GM21576 (cell line): ENCODE data around the gene LY6G6D.

Source experiments
- ATAC-seq: cut with Tn5 transposase; IDR thresholded peaks from one replicate; pipeline ENCODE4 v1.9.1; 2021; ENCODE audit warnings: mild to moderate bottlenecking, moderate library complexity; ENCODE audit not compliant: unreplicated experiment

The LY6G6D gene

DNA sequence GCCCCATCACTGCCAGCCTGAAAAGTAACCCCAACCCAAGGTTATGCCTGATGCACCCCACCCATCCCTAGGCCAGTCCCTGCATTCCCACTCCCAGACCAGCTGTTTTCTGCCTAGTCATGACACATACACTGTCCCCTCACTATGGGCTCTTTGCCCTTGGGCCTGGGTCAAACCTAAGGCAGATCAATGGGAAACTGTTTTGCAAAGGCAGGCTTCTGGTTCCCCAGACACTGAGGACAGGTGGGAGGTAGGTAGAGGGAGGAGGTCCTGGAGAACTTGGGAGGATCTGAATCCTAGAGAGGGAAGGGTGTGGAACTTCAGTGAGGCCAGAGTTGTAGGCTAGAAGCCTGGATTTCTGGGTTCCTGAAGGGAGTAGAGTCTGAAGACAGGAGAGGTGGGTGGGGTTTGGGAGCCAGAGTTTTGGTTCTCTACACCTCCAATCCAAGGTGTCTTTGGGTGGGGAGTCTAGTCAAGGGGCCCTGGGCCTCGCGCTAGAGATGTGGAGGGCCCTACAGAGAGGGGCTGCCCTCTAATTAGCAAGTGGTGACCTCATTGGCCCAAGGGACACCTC, 19.2 kb downstream of the LY6G6D start:
- no peak for ATAC-seq

- ATAC-seq, result no peak
These were observed 19.8 kb downstream of the LY6G6D start for GRCh38 chr6:31734821-31735406.

GRCh38 chr6:31736021-31736767, 21.0 kb downstream of the LY6G6D start, which contains the start of gene CLIC1:
Gene CLIC1 (minus strand): TSS chr6:31736530. CDS start chr6:31736300, 230 bp downstream.
- ATAC-seq, result no peak

DNA sequence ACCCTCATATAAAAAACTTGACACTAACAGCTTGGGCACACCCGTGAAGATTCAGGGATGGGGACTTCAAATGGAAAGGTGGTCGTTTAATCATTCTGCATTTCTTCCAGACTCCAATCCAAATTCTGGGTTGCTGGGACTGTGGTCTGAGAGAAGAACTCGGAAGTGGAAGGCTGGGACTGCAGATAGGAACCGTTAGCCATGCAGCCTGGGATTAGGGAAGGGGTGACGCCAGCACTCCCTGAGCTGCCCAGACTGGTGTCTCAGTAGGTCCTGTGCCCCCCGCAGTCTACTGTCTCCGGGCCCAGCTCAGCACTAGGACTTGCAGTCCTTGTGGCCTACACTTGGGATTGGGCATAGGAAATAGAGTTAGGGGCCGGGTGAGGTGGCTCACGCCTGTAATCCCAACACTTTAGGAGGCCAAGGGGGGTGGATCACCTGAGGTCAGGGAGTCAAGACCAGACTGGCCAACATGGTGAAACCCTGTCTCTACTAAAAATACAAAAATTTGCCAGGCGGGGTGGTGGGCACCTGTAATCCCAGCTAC, 21.7 kb downstream of the LY6G6D start:
- no peak for ATAC-seq

- ATAC-seq, result no peak
These were observed 22.3 kb downstream of the LY6G6D start for GRCh38 chr6:31737315-31737990.

DNA sequence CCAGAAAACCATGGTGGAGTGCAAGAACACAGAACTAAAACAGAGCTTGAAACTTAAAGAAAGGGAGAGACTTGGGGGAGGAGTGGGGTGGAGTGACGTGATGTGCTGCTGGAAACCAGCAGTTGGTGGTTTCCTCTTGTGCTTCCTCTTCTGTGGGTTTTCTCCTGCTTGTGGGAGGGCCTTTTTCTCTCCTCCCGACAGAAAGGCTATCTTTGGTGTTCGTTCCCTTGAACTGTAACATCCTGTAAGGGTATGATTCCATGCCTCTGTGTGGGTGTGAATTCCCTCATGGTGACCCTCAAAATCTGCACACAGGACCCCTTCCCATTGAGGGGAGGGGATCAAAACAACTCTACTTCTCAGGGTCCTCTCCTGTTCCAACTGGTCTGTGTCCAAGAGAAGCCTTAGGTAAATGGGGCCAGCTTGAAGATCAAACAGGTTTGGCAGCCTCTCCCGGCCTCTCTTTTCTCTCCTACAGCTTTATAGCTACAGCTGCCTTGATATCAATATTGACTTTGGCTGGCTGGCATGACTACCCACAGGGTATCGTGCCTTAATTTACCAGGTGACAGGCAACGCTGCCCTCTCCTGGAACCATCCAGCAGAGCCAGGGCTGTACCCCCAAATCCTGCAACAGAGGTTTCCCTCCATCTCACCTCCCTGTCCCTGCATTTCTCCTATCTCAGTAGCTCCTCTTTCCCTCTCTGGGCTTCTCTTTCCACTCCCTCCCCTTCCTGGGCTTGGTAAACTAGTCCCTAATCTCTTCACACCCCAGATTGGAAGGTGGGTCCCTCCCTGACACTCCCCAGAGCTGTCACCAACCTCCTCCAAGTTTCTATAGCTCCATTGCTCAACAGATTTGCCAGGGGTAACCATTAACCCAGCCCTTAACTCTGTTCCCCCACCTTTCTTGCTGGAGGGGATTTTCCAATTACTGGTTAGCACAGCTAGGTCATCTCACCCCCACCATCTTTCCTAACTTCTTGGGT, 23.1 kb downstream of the LY6G6D start:
- no peak for ATAC-seq

DNA sequence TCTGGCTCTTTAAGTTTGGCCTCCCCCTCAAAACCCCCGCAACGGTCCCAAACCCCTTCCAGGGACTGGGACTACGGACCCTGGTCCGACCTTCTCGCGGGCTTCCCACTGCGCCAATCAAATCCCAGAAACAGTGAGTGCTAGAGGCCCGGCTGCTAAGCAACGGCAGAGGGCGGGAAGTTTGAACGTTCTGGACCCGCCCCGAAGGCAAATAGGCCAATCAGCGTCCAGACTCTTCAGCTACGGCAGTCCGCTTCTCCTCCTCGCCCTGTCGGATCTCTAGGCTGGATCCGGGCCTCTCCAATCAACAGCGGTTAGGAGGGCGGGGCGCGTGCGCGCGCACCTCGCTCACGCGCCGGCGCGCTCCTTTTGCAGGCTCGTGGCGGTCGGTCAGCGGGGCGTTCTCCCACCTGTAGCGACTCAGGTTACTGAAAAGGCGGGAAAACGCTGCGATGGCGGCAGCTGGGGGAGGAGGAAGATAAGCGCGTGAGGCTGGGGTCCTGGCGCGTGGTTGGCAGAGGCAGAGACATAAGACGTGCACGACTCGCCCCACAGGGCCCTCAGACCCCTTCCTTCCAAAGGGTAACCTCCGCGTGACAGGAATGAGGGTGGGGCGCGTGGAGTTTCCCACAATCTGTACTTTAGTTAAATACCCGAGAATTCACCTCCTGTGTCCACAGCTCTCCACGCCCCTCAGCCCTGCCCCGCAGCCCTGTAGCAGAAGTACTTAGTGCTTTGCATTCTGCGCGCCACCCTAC, 24.7 kb downstream of the LY6G6D start, which contains the start of gene MSH5:
TSS of gene MSH5 (plus strand) at position 367 of the 758 bp plus-strand sequence. CDS start 462 bp downstream, outside the sequence.
- ATAC-seq, result peak; percentile 63

GRCh38 chr6:31740397-31741223, 25.5 kb downstream of the LY6G6D start:
- no peak for ATAC-seq

GRCh38 chr6:31741815-31742214, 26.7 kb downstream of the LY6G6D start:
- ATAC-seq, result no peak

GRCh38 chr6:31742894-31743293, 27.7 kb downstream of the LY6G6D start:
- no peak for ATAC-seq

DNA sequence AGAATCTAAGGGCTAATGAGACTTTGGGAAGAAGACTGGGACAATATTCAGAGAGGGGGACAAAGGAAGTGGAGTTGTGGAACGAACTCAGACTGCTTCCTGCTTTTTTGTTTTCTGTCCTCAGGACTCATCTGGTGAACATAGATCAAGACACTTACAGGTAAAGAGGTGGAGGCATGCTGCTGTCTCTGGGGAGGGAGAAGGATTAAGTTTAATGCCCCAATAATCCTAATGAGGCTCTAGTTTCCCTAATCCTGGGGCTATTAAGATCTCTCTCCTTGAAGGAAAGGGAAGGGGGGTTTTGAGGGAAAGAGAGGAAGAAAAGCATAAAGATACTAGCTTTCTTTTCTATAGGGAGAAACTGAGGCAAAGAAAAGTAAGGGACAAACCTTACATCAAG, 29.3 kb downstream of the LY6G6D start:
- no peak for ATAC-seq

GRCh38 chr6:31749301-31750036, 34.3 kb downstream of the LY6G6D start:
- ATAC-seq, result no peak

DNA sequence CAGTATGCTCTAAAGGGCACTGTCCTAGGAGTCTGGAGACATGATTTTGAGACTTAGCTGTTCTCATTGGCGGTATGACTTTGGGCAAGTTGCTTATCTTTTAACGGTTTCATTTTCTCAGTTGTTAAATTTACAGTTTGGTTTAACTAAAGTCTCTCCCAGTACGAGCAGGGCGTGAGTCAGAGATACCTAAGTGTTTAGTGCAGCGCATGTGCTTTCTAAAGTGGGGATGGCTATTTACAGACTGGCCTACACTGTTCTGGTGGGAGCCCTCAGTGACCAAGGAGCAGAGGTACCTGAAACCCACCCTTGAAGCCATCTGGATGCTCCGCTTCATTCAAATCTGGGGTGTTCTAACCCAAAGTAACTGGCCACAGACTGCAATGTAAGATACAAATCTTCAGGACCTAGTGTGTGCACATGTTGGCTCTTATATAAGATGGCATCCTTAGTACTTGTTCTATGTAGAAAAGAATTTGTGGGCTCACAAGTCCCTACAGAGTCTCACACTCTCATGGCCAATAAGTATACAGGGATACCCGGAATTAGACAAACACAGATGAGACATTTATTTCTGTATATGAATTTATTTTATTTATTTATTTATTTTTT, 35.4 kb downstream of the LY6G6D start:
- ATAC-seq, result no peak

GRCh38 chr6:31752739-31753319, 37.7 kb downstream of the LY6G6D start:
- ATAC-seq, result no peak

DNA sequence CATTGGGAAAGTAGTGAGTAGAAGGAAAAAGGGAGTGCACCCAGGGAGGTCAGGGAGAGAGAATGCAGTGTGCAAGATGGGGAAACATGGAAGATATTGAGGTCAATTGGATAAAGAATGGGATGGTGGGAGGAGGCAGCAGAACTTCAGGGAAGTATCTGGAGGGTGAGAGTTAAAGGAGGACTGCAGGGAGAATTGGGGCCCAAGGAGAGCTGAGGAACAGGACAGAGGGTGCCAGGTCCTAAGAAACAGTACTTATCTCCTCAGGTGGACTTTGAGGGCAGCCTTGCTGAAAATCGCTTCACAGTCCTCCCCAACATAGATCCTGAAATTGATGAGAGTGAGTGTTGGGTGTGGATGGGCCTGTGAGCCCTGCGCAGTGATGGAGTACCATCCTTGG, 43.1 kb downstream of the LY6G6D start:
- no peak for ATAC-seq

DNA sequence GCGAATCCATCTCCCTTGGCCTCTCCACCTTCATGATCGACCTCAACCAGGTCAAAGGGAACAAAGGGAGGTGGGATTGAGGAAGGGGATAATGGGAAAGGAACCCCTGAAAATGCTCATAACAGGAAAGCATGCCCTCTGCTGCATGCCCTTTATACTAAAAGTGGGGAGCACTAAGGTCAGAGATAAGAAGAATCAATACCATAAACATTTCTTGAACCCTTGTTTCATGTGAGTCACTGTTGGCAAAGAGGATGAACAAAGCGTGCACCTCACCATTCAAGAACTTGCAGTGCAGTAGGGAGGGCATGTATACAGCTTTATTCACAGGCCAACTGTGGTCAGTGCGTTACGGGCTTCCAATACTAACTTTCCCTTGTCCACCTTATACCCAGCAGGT, 45.6 kb downstream of the LY6G6D start:
- no peak for ATAC-seq

DNA sequence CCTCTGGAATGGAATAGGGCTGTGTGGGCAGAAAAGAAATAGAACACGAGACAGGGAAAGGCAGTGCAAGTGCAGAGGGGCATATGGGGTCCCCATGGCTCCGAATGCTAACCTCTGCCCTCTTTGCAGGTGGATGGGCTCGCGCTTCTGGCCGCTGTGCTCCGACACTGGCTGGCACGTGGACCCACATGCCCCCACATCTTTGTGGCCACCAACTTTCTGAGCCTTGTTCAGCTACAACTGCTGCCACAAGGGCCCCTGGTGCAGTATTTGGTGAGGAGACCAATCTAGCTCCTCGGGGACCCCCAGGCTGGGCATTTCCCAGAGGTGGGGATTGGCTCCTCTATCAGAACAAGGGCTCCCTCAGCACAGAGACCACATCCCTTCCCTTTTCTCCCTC, 46.2 kb downstream of the LY6G6D start:
- no peak for ATAC-seq
